T-helper 2 cell treated with Interferon-gamma antibody and Interleukin-4, amounts not matched to agents 100 ng/mL and 5 ng/mL, for 36 hours (primary cell): ENCODE measurements around the gene ATG14. TPM values are rescaled to one million over a fixed set of nuclear protein-coding genes. Genes with fewer than 3 reads are reported as not detected.
"Not testable (repeated sequence)": the region's sequence is repeated elsewhere in the genome, so short reads cannot be mapped to it uniquely, and the experiment has no call there.

Experiments
- intact Hi-C: fragments of 100-400 bp; cut with micrococcal nuclease; formaldehyde crosslinking; loops from one replicate; pipeline ENCODE4 v1.15.1; 2023
- total RNA-seq: library from RNA; stranded (reverse); gene quantifications from 2 replicates; pipeline ENCODE4 v1.2.3, GENCODE V29; 2022

Gene ATG14
- total RNA-seq, 1 donor from 2014 or later: 5.1 TPM

GRCh38 chr14:55433880-55434804 lies 22.5 kb upstream of the ATG14 start:
- intact Hi-C loops: no loop called here

- intact Hi-C loops: no loop called here
These were observed 21.0 kb upstream of the ATG14 start for GRCh38 chr14:55432628-55433027.

- intact Hi-C loops: loop anchor here (1.0 kb wide), 3 partner anchors 159 to 217 kb away; partner anchors contain the start of gene FBXO34
These were observed 18.5 kb upstream of the ATG14 start for GRCh38 chr14:55430024-55430690.

GRCh38 chr14:55427439-55427838 lies 15.8 kb upstream of the ATG14 start:
- intact Hi-C loops: no loop called here

- intact Hi-C loops: no loop called here
These were observed 15.3 kb upstream of the ATG14 start for GRCh38 chr14:55426891-55427290.

- intact Hi-C loops: no loop called here
These were observed 13.5 kb upstream of the ATG14 start for GRCh38 chr14:55425091-55425490.

GRCh38 chr14:55423969-55424368 lies 12.3 kb upstream of the ATG14 start:
- intact Hi-C loops: no loop called here

- intact Hi-C loops: not testable (repeated sequence)
These were observed 10.7 kb upstream of the ATG14 start for GRCh38 chr14:55422338-55422737.

GRCh38 chr14:55419663-55420062 lies 8.0 kb upstream of the ATG14 start:
- intact Hi-C loops: loop anchor here (10.0 kb wide), 1 partner anchor 165 kb away; the partner anchor contains the start of gene KTN1

GRCh38 chr14:55418411-55418810 lies 6.8 kb upstream of the ATG14 start:
- intact Hi-C loops: loop anchor here (10.0 kb wide), 1 partner anchor 166 kb away; the partner anchor contains the start of gene KTN1

GRCh38 chr14:55417955-55418354 lies 6.3 kb upstream of the ATG14 start:
- intact Hi-C loops: loop anchor here (10.0 kb wide), 1 partner anchor 167 kb away; the partner anchor contains the start of gene KTN1

GRCh38 chr14:55416866-55417265 lies 5.2 kb upstream of the ATG14 start:
- intact Hi-C loops: loop anchor here (10.0 kb wide), 1 partner anchor 168 kb away; the partner anchor contains the start of gene KTN1

- intact Hi-C loops: loop anchor here (10.0 kb wide), 1 partner anchor 170 kb away; the partner anchor contains the start of gene KTN1
These were observed 2.9 kb upstream of the ATG14 start for GRCh38 chr14:55414551-55414950.

GRCh38 chr14:55412676-55413075 lies 1.0 kb upstream of the ATG14 start:
- intact Hi-C loops: loop anchor here (10.0 kb wide), 1 partner anchor 172 kb away; the partner anchor contains the start of gene KTN1

- intact Hi-C loops: loop anchor here (1.0 to 10.0 kb wide), 4 partner anchors 36 to 174 kb away; partner anchors contain the start of genes FBXO34 and KTN1
These were observed 754 bp downstream of the ATG14 start for GRCh38 chr14:55410876-55411275.

- intact Hi-C loops: no loop called here
These were observed 7.3 kb downstream of the ATG14 start for GRCh38 chr14:55404173-55404854.

- intact Hi-C loops: no loop called here
These were observed 9.9 kb downstream of the ATG14 start for GRCh38 chr14:55401751-55402150.

GRCh38 chr14:55399852-55400251 lies 11.8 kb downstream of the ATG14 start:
- intact Hi-C loops: no loop called here

GRCh38 chr14:55399183-55399582 lies 12.4 kb downstream of the ATG14 start:
- intact Hi-C loops: no loop called here

- intact Hi-C loops: no loop called here
These were observed 13.0 kb downstream of the ATG14 start for GRCh38 chr14:55398679-55399078.

- intact Hi-C loops: no loop called here
These were observed 22.3 kb downstream of the ATG14 start for GRCh38 chr14:55389330-55389729.
